Erythroblast (primary cell): ENCODE measurements around the gene ALPP.
"Not testable (repeated sequence)": the region's sequence is repeated elsewhere in the genome, so short reads cannot be mapped to it uniquely, and the experiment has no call there.

Experiments
- DNase-seq, 2 experiments: peaks; one replicate each; lab custom pipeline; 2025; lab: John Stamatoyannopoulos, UW
- GATA1 ChIP-seq: IDR thresholded peaks from 2 replicates; pipeline ENCODE4 v1.6.1; 2011; ENCODE audit warnings: low read depth, mild to moderate bottlenecking, control low read depth, low read length, moderate library complexity
- POLR2A ChIP-seq: IDR thresholded peaks from 2 replicates; pipeline ENCODE4 v1.6.1; 2011; ENCODE audit warnings: mild to moderate bottlenecking, low read length

ALPP gene

GRCh38 chr2:232336981-232337720 is 41.4 kb upstream of the ALPP start:
- DNase-seq: no peak
- no peak for TF ChIP-seq GATA1
- TF ChIP-seq POLR2A: no peak

GRCh38 chr2:232338094-232338758 is 40.3 kb upstream of the ALPP start:
- DNase-seq: not testable (repeated sequence)

GRCh38 chr2:232338759-232339106 is 39.8 kb upstream of the ALPP start:
- DNase-seq: no peak
- TF ChIP-seq GATA1 (no peak), POLR2A (no peak)

- TF ChIP-seq GATA1 (no peak), POLR2A (no peak)
- no peak for DNase-seq
Observed at GRCh38 chr2:232339121-232340081, 39.1 kb upstream of the ALPP start.

- no peak for TF ChIP-seq GATA1
- TF ChIP-seq POLR2A: no peak
- no peak for DNase-seq
Observed at GRCh38 chr2:232340171-232340935, 38.2 kb upstream of the ALPP start.

- DNase-seq: no peak
- TF ChIP-seq POLR2A (no peak), GATA1 (no peak)
Observed at GRCh38 chr2:232341061-232341738, 37.4 kb upstream of the ALPP start.

- TF ChIP-seq GATA1 (no peak), POLR2A (no peak)
- DNase-seq: no peak
Observed at GRCh38 chr2:232341739-232342126, 36.8 kb upstream of the ALPP start.

- no peak for DNase-seq
- TF ChIP-seq GATA1 (no peak), POLR2A (no peak)
Observed at GRCh38 chr2:232342635-232343565, 35.7 kb upstream of the ALPP start.

GRCh38 chr2:232343821-232344220 is 34.7 kb upstream of the ALPP start:
- TF ChIP-seq POLR2A (no peak), GATA1 (no peak)
- DNase-seq: no peak

- no peak for TF ChIP-seq POLR2A
- no peak for TF ChIP-seq GATA1
- no peak for DNase-seq
Observed at GRCh38 chr2:232345251-232345650, 33.3 kb upstream of the ALPP start.

GRCh38 chr2:232347369-232347768 is 31.2 kb upstream of the ALPP start:
- TF ChIP-seq GATA1: no peak
- no peak for TF ChIP-seq POLR2A
- no peak for DNase-seq

GRCh38 chr2:232348936-232349335 is 29.6 kb upstream of the ALPP start:
- DNase-seq: no peak
- TF ChIP-seq GATA1 (no peak), POLR2A (no peak)
